NB4 (cell line): Measurements from ENCODE around the gene DLG2.

Experiments used
- DNase-seq: peaks from one replicate; pipeline ENCODE4 v3.0.0; 2010; ENCODE audit warnings: low read depth
- H3K4me3 ChIP-seq: one replicate; pipeline ENCODE4 v1.5.1; 2011; ENCODE audit warnings: mild to moderate bottlenecking, low read depth, low read length, moderate library complexity
- CTCF ChIP-seq: IDR thresholded peaks from one replicate; pipeline ENCODE4 v1.5.1; 2012; ENCODE audit warnings: low read depth, low read length
- MAX ChIP-seq: IDR thresholded peaks from 2 replicates; pipeline ENCODE4 v1.6.1; 2011; ENCODE audit warnings: low read depth, low read length
- MYC ChIP-seq: IDR thresholded peaks from 2 replicates; pipeline ENCODE4 v1.6.1; 2011; ENCODE audit warnings: low read depth, low read length
- POLR2A ChIP-seq: IDR thresholded peaks from 2 replicates; pipeline ENCODE4 v1.6.1; 2011; ENCODE audit warnings: mild to moderate bottlenecking; ENCODE audit not compliant: insufficient read length; ENCODE audit errors: extremely low read depth

DLG2 gene

GRCh38 chr11:84588131-84588829 is 1038.9 kb downstream of the DLG2 start:
- TF ChIP-seq MYC: no peak
- no peak for TF ChIP-seq MAX
- no peak for TF ChIP-seq POLR2A
- TF ChIP-seq CTCF: no peak

DNA sequence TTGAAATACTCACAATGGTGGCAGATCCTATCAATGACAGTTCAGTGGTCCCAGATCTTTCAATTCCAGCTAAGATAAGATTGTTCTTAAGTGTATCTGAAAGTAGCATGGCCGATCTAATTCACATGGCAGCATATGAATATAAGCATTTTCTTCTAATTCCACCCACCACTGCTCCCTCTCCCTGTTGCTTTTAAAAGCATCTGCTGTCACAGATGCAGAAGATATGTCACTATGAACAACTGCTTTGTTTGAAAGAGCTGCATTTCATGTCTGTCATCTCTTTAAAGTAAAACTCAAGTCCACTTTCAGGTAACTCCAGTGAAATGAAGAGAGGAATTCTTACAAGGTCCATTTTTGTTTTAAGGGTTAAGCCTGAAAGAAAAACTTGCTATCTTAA is 1044.0 kb downstream of the DLG2 start:
- TF ChIP-seq POLR2A (no peak), MAX (no peak), MYC (no peak), CTCF (no peak)
- H3K4me3 ChIP-seq: no peak overlapping the region
- no peak for DNase-seq

More at GRCh38 chr11:84588131-84588829, 1038.9 kb downstream of the DLG2 start:
- H3K4me3 ChIP-seq: no peak overlapping the region
- no peak for DNase-seq

GRCh38 chr11:84581083-84581482 is 1046.1 kb downstream of the DLG2 start:
- TF ChIP-seq CTCF: no peak
- TF ChIP-seq MYC: no peak
- no peak for TF ChIP-seq POLR2A
- no peak for TF ChIP-seq MAX
- H3K4me3 ChIP-seq: no peak overlapping the region
- no peak for DNase-seq

- no peak for DNase-seq
- H3K4me3 ChIP-seq: no peak overlapping the region
Observed at GRCh38 chr11:84580428-84580827, 1046.7 kb downstream of the DLG2 start.

DNA sequence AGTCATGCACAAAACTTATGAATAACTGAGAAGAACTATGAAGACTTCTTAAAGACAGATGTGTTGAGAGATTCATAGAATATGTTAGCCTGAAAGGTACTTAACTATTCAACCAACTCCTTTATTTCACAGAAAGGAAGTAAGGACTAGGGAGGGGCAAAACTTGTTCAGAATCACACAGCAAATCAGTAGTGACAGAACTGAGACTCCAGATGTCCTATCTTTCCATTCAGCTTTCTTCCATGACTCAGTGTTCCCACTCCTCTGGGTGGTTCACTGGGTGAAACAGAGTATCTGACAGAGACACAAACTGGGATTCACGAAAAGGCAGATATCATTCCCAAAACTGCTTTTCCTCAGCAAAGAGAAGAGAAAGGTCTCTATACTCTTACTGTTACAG is 1053.3 kb downstream of the DLG2 start:
- no peak for DNase-seq
- H3K4me3 ChIP-seq: no peak overlapping the region
- no peak for TF ChIP-seq MYC
- TF ChIP-seq POLR2A: no peak
- no peak for TF ChIP-seq MAX
- no peak for TF ChIP-seq CTCF

More at GRCh38 chr11:84580428-84580827, 1046.7 kb downstream of the DLG2 start:
- TF ChIP-seq MYC: no peak
- no peak for TF ChIP-seq POLR2A
- no peak for TF ChIP-seq MAX
- no peak for TF ChIP-seq CTCF
